GM19467 (cell line): ENCODE measurements around the gene TRIM21.
"Not testable (repeated sequence)": the region's sequence is repeated elsewhere in the genome, so short reads cannot be mapped to it uniquely, and the experiment has no call there.

Experiments used
- ATAC-seq: cut with Tn5 transposase; IDR thresholded peaks from one replicate; pipeline ENCODE4 v1.9.1; 2021; ENCODE audit warnings: mild to moderate bottlenecking, moderate library complexity; ENCODE audit not compliant: unreplicated experiment

TRIM21 gene

DNA sequence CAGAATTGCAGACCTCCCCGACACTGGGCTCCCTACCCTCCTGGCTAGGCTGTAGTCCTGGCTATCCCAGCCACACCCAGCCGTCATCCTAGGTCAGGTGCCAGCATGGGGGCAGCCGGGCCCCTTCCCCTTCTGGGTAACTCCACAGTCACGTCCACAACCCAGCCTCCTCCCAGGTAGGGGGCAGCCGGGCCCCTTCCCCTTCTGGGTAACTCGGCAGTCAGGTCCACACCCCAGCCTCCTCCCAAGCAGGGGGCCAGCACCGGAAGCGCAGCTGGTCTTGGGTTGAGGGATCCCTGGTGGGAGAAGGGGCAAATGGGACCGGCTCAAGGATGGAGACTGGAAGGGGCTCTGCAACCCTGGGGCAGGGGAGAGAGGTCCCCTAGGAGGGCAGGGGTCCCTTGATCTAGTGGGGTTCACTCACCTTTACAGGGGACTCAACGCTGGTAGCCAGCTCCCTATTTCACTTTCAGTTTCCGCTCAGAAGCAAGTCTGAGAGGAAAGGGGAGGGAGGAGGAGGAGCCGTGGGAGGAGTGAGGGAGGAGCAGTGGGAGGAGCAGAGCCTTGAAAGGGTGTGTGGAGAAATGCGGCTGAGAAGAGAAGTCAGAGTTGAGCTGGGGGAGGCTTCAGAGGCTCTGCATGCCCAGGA lies at the start of gene TRIM21:
Gene TRIM21 (minus strand): TSS at position 494 of the 649 bp plus-strand sequence. CDS start 3,293 bp downstream, outside the sequence.
- peak; percentile 100 for ATAC-seq

DNA sequence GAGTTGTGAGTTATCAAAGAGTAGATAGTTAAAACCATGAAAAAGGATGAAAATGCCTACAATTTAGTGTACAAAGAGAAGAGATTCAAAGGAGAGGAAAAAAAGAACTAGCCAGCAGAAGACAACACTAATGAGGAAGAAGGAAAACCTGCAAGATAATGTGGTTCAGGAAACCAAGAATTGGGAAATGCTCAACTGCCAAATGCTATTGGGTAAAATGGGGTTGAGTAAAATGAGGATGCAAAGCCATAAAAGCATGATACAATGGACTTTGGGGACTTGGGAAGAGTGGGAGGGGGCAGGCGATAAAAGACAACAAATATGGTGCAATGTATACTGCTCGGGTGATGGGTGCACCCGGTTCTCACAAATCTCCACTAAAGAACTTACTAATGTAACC lies 48.0 kb upstream of the TRIM21 start:
- no peak for ATAC-seq

DNA sequence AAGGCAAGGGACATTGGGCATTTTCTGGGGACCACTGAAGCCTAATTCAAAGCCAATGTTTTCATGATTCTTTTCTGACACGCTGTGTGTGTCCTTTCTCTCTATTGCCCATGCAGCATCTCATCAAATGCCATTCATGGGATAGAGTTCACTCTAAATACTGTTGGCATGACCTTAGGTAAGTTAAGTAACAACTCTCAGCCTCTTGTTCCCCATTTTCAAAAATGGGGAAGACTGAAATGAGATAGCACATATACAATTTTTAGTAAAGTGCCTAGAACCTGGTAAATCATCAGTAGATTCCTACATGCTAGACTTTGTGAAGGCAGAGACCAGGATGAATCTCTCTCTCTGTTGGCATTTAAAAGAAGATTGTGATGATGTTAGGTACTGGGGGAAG lies 42.9 kb upstream of the TRIM21 start:
- no peak for ATAC-seq

DNA sequence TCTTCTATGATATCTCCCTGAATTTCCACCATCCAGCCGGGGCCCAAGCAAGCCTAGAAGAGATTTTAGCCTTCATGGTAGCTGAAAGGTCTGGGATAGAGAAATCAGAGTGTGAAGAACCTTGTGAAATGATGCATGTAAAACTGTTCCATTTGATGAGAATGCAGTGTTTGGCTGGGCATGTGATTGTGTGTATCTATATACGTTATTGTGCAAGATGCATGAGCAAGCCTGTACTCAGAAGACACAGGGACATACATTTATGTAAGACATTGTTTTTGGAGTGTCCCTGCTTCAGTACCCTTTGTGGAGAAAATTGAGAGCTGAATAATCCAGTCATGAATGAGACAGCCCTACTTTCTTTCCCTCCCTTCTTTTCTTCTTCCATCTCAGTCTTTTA lies 40.4 kb upstream of the TRIM21 start:
- ATAC-seq, result no peak

DNA sequence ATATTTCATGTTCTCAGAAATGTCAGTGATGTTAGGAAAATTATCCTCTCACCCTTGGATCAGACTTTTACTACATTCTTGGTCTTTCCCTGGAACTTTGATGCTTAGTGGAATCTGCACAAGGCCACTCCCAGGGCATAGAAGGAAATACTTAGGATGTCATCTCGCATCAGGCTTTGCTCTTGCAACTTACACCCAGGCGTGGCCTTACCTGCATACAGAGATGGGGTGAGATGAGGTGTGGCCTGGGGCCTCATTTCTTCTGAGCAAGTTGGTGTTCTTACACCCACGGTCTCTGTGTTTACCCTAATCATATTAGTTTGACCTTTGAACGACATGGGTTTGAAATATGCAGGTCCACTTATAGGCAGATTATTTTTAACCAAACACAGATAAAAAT lies 36.5 kb upstream of the TRIM21 start:
- ATAC-seq, result no peak

DNA sequence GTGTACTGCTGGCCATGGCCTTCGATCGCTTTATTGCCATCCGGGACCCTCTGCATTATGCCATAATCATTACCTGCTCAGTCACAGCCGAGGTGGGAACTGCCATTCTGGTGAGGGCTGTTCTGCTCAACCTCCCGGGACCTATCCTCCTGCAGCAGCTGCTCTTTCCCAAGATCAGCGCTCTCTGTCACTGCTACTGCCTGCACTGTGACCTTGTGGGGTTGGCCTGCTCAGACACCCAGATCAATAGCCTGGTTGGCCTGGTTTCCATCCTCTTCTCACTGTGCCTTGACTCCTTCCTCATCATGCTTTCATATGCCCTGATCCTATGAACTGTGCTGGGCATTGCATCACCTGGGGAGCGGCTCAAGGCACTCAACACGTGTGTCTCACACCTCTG lies 24.9 kb upstream of the TRIM21 start:
- no peak for ATAC-seq

DNA sequence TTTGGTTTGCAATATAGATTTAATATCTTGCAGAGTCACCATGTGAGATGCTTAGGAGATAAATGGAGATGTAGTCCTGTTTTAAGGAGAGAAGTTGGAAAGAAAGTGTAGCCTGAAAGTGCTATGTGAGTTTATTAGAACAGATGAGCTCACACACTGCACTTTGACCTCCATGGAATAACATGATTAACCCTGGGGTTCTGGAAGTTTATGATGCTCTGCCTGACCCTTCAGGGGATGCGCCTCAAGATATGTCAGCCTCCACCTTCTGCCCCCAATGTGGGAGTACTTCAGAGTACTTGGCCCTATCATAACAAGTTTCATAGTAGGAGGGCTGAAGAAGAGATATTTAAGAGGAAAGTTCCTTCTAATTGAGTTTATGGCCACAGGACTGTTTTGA lies 23.3 kb upstream of the TRIM21 start:
- no peak for ATAC-seq

DNA sequence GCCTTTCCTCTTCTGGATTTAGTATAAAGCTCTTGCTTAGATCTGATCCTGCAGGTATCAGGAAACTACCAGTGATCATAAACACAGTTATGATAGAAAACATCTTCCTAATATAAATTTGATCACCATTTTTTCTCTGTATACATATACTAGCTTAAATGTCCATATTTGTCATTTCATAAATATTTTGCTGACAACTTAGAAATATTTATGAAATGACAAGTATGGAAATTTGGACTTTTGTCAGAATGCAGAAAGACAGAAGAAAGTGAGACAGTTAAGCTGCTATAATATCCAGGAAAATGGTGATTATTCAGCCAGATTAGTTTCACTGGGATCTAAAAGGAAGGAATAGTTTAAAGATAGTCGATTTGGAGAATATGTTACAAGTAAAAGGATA lies 22.8 kb upstream of the TRIM21 start:
- ATAC-seq, result no peak

DNA sequence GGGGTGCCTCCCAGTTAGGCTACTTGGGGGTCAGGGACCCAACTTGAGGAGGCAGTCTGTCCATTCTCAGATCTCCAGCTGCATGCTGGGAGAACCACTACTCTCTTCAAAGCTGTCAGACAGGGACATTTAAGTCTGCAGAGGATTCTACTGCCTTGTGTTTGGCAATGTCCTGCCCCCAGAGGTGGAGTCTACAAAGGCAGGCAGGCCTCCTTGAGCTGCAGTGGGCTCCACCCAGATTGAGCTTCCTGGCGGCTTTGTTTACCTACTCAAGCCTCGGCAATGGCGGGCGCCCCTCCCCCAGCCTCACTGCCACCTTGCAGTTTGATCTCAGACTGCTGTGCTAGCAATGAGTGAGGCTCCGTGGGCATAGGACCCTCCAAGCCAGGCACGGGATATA lies 12.7 kb upstream of the TRIM21 start:
- ATAC-seq, result not testable (repeated sequence)

DNA sequence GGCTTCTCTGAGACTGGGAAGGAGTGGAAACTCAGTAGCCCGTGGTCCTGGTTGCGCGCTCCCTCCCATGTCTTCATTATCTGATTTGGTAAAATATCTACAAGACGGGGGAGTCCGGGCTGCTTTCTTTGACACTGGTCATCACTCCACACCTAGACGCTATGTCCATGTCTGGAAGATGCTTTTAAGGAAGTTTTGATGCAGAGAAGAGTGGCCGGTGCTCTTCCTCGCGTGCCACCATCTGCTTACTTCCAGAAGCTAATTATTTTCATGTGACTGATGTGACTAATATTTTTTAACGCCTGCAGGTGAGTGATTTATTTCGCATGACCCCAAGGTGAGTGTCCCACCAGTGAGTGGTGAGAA lies 339 bp upstream of the TRIM21 start:
- no peak for ATAC-seq

DNA sequence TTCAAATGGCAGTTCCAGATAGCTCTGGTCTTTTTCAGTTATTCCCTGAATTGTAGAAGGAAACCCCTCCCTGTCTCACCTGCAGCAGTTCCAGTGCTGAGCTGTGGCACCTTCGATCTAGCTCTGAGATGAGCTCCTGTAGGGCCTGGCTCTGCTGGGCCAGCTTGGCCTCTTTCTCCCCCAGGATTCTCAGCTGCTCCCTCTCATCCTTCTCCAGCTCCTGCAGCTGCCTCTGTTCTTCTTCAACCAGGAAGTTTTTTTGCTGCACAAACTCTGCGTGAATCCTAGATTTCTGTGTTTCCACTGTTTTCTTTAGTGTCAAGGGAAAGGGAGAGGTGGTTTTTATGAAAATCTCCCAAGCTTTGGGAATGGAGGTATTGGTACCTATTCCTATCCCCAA lies 5.3 kb downstream of the TRIM21 start:
- no peak for ATAC-seq

DNA sequence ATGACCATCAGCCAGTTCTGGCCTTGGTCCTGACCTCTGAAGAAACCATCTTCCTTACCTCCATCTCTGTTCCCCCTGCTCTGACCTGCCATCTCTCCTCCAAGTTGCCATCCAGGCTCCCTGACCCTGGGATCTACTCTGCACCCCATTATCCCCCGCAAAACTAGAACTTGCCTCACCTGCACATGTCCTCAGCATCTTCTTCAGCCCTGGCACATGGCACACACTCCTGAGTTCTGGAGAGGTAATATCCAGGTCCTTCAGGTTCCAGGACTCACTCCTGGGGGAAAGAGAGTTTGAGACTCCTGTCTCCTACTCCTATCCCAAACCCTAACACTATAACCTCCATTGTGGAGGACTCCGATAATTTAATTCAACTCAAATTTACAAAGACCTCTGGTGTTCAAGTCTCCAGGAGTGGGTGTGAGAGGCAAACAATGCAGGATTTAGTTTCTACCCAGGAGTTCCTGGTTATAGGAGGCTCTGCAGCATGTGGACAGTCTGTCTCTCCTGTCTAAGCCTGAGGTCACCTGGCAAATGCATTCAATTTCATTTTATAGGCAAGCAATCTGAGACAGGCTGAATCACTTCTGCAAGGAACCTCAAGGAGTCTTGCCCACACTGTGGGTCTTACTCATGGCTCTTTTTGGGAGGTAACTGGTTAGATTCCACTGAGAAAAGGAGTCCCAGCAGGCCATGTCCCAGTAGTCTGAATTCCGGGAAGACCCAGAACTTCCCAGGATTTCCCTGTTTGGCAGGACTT lies 7.3 kb downstream of the TRIM21 start:
- ATAC-seq, result no peak

DNA sequence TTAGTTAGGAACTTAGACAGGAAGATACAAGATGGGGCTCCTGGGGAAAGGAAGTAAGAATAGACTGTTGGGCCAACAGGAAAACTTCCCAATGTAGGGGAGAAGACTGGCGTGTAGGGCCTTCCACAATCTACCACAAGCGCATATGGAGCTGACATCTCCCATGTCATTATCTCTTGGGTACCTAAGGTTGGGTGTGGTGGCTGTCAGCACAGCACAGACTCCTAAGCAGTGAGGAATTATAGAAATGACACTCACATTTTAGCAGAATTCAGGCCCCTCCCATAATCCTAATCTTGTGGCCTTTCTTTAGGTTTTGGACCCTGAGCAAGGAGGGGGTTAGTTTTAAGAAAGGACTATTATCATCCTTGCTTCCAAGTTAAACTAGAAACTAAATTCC lies 11.6 kb downstream of the TRIM21 start:
- ATAC-seq, result no peak

DNA sequence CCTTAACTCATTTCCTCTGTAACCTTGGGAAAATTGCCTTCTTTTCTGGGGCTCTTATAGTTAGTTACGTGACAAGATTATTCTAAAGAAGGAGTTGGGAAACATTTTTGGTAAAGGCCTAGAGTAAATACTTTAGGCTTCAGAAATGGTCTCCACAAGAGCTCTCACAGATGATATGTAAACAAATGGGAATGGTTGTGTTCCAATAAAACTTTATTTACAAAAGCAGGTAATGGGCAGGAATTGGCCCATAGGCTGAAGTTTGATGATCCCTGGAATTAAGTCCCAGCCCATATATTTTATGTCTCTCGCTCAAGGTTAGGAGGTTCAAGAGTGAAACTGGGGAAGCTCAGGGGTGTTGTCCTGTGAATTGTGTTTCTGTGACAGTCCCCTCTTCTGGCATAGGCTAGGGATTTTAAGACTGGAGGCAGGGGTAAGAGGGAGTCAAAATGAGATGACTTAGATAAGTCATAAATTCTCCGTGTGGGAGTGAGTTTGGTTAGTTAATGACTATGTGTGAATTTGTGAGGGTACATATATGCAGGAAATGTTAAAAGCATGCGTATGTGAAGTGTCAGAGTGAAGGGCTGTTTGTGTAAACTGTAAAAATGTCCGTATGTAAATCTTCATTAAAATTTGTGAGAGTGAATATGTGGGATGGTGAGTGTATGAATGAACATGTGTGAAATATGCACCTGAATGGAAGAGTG lies 17.9 kb downstream of the TRIM21 start:
- ATAC-seq, result no peak

DNA sequence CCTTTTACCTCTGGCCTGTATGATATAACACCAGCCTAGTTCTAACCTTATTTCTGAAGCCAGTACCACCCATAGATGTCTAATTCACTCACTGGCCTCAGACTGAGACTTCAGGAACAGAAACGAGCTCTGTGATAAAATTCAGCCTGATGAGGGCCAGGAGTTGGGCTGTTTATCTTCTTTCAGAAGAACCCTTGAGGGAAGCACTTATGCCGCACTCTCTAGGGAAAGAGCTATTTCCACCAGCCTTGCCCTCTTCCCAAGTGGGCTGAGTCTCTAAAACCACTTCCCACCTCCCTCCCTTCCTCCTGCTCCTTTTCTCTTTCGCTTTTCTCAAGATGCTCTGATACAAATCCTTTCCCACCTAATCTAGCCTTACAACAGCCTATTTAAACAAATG lies 23.3 kb downstream of the TRIM21 start:
- ATAC-seq, result no peak

DNA sequence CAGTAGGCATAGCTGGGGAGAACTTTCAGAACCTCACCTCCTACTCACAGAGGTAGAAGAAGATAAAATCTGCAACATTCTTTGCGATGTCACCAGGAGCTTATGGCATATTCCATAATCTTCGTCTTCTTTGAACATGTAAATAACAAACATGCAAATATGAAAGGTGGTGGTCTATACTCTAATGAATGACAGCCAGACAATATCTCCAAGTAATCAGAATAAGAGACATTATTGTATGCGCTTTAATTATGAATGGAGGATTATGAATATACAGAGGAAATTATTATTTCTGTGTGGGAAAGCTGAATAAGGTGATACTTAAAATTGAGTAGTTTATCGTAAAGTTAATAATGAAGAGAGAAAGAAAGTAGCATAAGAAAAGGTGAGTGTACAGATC lies 25.2 kb downstream of the TRIM21 start, which contains the start of gene OR52B4:
Gene OR52B4 (minus strand): TSS at position 101 of the 400 bp plus-strand sequence. CDS start 91 bp downstream, at position 10.
- ATAC-seq, result no peak

DNA sequence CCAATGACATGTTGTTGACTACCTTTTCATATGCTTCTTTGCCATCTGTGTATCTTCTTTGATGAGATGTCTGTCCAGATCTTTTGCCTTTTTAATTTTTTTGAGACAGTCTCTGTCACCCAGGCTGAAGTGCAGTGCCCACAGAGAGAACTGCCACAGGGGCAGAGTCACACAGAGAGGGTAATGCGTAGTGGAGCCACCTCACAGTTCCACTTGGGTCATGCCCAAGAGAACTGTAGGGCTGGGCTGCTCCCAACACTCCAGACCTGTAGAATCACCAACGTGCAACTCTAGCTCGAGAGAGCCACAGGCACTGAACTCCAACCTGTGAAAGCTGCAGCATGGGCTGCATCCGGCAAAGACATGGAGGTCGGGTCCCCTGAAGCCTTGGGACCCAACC lies 45.4 kb downstream of the TRIM21 start:
- not testable (repeated sequence) for ATAC-seq

DNA sequence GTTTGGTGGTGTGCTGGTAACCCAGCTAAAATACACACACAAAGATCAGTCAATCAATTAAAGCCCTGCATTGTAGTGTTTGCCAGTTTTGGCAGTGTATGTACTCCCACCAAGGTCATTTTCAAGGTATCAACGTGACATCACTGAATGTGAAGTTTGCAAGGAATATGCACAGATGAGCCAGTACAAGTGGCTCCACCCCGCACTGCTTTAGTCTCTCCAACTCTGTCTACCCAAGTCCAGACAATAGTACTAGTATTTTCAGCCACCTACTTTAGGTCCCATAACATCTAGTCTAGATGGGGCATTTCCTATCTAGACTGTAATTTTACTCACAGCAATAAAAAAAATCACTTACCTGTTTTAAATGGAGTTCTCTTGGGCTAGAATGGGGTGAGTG lies 48.1 kb downstream of the TRIM21 start:
- not testable (repeated sequence) for ATAC-seq
